HG02973 (cell line): ENCODE measurements around the gene ITPR3.

Experiments used
- ATAC-seq: cut with Tn5 transposase; IDR thresholded peaks from one replicate; pipeline ENCODE4 v1.9.1; 2021; ENCODE audit warnings: moderate library complexity; ENCODE audit not compliant: unreplicated experiment

ITPR3 gene

DNA sequence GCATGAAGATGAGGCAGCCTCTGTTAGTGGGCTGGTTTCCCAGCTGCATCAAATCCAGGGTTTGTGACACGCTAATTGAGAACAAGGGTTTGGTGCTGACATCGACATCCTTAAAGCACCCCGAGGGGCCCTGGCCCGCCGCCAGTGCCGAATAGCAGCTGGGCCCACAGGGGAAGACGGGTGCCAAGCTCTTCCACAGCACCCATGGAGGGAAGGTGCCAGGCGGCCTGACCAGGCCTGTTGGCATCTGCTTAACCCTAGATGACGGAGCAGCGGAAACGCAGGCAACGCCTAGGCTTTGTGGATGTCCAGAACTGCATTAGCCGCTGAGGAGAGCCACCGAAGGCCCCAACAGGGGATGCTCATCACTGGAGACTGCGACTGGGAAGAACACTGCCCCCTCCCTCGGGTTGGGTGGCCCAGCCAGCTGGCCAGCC lies 74.3 kb downstream of the ITPR3 start:
- ATAC-seq: no peak

DNA sequence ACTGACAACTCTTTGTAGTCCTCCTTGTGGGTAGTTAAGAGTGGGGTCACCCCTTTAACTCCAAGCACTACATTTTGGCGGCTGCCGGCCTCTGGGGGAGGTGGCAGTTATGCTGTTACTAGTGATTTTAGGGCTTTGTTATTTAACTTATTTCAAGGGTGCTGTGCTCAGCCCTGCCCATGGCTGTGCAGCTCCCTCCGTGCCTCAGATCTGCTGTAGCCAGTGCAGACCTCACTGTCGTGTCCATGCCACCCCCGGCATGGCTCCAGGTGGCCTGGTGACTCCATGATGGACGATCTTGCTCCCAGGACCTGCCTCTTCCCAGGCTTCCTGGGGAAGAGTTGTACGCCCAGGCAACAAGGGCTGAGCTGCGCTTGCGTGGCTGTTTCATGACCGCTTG lies 75.0 kb downstream of the ITPR3 start:
- no peak for ATAC-seq

DNA sequence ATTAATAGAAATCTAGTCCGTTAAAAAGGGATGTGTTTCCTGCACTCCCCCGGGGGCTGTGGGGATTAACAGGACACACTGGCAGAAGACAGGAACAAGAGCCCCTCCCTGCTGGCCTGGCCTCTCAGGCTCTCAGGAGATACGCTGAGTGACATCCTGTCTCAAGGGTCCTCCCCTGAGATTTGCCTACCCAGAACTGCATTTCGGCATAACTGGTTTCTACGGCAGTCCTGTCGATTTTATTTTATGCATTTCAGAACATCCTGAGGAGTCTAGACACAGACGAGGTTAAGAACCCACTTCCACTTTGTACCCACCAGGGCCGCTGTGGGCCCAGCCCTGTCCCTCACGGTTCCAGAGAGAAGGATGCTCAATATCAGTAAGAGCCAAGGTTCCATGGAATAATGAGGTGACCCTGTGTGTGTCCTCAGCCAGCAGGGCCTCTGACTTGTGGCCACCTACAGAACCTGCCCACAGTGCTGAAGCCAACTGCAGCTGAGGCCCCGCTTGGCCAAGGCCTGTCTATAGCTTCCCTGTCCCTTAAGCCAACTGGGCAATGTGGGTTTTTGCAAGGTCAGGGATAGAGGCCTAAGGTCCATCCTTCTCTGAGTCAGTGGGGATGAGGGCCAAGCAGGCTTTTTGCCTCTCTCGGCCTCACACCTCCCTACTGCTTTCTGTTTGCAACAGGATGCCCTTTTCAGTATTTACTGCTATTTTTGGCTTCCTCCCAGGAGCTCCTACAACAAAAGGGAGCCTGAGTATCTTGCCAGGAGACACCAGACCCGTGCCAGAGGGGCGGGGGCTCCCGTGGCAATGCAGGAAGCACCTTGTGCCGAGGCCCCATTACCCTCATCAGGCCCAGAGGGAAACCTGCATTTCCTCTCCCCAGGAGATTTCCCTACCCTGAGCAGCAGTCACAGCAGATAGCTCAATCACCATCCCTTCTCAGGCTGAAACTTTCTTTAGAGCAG lies 75.7 kb downstream of the ITPR3 start:
- no peak for ATAC-seq

DNA sequence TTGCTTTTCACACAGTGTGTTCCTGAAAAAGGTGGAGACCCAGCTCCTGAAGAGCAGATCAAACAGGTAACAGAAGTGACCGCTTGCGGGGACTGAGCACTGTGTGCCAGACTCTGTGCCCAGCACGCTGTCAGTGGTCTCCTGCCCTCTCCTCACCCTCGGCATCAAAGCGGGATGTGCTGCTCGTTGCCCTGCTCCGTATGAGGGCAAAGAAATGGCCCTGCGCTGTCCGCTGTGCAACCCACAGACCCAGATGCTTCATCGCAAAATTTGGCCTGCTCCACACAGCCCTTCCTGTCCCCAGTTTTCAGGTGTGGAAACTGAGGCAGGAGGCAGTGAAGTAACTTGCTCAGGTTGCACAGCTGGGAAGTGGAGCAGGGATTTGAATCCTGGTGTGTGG lies 76.7 kb downstream of the ITPR3 start:
- no peak for ATAC-seq

DNA sequence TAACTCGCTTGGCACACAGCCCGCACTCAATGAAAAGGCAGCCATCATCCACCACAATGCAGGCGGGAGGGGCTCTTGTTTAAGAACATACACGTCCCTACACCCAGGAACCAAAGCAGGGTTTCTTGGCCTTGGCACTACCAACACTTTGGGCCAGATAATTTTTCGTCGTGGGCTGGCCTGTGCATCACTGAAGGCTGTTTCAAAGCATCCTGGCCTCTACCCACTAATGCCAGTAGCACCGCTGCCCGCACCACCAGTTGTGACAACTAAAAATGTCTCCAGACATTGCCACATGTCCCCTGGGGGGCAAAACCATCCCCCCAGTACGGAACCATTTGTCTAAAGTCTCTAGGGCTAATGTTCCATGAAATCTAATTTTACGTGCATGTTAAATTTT lies 77.4 kb downstream of the ITPR3 start:
- no peak for ATAC-seq

DNA sequence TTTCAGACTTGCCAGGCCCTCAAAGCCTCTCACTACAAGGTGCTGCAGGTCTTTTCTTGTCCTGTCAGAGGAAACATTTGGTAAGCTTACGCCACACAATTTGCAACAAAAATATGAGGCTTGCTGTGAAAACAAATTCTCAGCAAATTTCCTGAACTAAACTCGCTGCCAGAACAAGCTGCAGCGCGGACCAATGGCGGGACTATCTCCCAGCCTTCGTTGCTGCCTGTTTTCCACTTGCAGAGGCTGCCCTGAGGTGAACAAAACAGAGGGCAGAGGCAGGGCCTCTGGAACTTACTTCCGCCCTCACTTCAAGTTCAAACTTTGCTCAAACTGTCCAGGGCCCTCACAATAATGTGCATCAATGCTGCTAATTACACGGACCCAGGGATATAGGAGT lies 78.0 kb downstream of the ITPR3 start:
- ATAC-seq: no peak

DNA sequence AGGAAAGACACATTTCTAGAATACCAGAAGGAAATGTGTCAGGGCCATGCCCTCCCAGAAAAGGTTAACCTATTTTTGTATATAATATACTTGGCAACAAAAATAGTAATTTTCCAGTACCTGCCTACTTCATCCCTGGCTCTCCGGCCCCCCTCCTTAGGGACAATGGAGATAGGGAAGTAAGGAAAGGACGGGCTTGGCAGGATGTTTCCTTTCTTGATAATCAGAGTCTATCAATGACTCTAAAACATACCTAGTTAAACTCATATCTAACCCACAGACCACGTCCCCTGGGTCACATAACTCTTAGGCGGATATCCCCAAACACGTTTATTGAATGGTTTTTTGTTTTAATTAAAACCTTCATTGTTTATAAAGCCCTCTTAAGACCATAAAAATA lies 78.6 kb downstream of the ITPR3 start:
- ATAC-seq: no peak

DNA sequence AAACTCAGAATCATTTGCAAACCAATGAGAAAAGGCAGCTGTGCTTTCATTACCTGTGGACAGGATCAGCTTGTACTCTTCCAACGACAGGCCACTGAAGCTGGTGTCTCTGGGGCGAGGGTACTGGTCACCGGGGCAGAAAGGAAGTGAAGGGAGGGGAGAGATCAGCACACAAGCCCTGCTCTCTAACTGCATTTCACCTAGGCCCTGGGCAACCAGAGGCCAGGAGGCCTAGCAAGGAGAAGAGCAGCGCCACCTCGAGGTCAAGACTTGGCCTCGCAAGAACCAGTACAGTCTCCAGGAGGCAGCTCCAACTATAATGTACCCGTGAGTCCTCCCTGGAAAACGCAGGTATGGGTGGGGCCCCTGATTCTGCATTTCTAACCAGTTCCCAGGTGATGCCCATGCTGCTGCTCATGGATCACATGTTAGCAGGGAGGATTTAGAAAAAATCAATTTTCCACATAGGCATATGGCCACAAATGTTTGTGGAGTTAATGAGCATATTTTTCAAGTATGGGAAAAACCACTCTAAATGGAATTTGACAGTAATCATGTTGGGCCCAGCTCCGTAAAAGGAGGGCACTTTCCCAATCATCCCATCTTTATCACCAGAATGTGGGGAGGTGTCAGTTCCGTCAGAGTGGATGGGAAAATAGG lies 79.4 kb downstream of the ITPR3 start:
- no peak for ATAC-seq

DNA sequence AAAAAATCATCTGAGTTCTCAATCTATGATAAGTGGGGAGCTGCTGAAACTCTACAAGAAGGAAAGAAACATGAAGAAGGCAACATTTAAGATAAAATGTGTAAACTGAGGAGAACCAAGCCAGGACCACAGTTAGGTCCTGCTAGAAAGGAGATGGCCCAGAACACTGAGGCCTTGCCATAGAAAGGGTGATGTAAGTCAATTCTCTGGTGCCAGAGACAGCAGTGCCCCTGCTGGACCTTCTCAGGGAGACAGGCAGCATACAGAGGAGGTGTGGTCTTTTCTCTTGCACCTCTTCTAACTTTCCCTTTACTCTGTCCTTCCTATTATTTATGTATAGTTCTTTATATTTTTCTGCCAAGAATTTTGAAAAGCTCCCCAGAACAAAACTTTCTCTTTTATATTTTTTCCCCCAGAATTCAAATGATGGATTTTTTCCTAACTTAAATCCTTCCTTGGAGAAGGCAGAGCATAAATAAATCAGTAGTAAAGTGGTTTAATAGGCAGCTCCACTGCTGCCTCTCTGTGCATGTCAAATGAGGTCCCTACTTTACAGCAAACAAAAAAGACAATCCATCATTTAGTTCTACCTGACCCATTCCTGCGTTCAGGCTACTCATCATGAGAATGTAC lies 81.3 kb downstream of the ITPR3 start:
- ATAC-seq: no peak

DNA sequence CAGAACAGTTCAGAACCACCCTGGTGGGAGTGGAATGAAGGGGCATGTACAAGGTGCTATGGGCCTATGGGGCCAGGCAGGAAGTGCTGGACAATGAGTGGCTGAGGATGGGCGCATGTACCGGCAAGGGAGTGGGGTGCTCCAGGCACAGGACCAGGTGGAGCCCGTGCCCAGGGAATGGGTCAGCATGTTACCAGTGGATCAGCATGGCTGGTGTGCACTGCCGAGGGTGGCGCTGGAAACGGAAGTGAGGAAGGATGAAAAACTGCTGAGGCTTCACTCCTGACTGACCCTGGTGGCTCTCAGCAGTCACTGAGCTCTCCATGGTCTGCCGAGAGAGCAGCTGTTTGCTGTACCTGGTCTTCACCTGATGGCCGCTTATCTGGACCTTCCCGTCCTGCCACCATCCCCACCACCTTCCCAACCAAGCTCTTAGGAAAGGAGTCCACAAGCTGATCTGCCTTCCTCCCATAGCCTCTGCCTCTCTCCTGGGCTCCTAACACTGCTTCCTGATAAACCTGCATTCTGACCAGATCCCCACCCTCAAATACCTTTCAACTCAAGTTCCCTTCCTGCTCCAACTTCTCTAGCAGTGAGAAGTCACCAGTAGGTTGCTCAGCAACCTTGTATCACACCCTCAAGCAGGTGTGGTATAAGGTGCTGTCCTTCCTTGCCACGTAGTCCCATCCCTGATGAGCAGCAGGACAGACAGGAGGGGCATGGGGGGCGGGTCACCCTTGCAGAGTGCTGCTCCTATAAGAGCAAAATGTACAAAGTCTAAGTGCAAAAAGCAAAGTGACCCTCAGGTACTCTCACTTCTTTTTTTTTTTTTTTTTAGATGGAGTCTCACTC lies 83.3 kb downstream of the ITPR3 start:
- no peak for ATAC-seq

DNA sequence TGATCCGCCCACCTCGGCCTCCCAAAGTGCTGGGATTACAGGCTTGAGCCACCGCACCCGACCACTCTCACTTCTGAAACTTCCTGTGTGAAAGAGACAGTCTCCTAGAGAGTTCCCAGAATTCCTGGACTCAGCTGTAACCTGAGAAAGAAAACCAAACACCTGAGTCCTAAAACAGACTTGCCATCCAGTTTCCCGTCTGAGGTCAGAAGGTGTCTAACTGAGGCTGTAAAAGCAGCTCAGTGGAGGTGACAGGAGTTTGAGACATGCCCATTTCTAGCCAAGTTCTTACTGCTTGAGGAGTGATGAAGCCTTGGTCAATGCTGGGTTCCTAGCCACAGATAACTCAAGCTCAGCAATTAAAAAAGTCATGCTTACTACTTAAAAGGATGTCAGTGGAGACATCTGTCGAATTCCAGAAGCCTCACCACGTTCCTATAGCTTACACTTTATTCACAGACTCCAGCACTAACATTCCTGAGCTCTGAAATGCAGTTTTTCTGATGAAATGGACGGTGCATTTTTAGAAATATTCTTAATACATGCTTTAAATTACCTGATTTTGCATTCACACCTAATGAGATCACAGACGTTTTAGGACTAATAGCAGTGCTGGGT lies 84.3 kb downstream of the ITPR3 start:
- no peak for ATAC-seq

DNA sequence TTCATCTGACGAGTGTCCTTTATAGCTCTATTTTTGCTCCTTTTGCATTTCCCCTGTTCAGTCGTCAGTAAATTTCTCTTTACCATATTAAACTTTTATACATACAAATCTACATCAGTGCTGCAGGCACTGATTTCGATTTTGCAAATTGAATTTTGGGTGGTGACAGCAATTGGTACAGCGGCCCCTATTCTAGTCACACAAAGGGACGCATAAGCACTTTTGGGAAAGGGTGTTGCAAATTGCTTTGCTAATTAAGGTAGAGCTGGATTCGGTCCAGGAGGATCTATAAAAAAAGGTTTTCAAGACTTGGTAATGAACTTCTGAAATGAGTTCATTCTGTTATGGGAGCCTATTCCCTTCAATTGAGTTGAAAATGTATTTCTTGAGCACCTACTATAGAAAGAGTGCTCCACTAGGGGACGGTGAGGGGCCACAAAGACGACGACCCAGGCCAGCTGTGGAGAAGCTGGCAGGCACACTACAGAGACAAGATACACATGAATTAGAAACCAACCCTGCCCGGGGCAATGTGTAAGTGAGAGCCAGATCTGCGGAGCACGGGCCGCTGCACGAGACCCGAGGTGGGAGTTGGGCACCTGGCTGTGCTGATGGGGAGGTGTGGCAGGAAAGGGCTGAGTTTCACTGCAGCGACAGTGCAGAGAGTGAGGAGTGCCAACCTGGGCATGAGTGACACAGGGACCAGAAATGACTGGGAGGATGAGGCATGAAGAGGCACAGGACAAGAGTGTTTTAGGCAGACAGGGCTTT lies 85.0 kb downstream of the ITPR3 start:
- ATAC-seq: no peak

DNA sequence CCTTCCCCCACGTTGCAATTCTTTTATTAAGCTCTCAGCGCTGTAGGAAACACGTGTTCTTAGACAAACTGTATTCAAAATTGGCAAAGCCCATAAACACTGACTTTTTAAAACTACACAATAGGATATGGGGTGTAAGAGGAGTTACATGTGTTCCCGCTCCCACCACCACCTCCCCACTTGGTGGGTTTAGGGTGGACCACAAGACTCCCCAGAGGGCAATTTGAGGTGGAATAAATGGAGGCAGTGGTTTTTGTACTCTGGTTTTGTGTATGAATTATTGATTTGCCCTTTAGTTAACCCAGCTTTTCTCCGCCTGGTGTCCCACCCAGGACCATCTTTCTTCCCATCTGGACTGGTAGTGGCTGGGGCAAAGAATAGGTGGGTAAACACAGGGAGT lies 86.6 kb downstream of the ITPR3 start:
- ATAC-seq: no peak

DNA sequence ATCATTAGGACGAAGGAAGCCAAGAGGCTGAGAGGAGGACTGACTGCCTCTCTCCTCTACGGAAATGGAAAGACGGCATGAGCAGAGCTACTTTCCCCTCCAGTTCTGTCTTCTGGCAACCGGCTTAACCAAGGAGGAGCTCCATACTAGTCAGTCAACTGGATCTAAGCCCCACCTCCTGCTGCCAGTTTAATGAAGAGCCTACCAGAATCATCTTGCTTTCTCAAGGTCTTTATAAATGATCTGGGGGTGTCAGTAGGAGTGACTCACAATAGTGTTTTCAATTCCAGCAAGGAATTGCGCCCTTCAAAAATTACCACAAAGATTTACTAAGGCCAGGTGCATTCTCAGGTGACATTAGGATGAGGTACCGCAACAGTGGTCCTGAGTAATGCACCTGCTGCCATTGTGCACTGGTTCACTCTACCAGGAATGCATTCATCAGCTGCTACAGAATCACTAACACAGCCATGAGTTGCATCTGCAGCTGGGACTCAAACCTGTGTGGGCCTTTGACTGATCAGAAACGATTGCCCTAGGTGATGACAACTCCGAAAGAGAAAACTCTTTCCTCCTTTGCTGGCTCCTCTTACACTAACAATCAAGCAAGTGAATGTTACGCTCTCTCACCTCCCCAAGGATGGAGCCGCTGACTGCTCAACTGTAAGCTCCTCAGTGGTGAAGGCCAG lies 87.5 kb downstream of the ITPR3 start:
- no peak for ATAC-seq

DNA sequence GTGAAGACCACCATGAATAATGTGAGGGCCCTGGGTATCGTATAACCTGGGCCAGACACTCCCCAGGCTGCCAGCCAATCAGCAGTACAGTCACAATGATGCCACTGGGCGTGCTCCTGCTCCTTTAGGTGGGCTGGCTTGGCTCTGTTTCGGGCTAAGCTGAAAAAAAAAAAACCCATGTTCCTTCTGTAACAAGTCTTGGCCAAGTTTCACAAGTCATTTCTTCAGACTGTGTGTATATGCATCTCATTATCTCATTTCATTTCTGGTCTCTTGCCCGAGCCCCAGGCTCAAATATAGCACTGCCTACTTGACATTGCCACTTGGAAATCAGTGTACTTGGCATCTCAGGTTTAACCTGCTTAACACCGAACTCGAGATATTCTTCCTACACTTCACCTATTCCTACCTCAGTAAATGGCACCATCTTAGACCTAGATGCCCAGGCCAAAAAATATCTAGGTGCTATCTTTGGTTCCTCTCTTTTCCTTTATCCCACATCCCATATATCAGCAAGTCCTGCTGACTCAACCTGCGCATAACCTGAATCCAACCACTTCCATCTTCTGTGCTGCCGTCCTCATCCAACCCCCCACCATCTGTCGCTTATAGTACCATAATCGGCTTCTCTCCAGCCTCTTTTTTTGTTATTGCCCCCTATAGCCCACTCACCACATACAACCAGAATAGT lies 88.6 kb downstream of the ITPR3 start:
- no peak for ATAC-seq

DNA sequence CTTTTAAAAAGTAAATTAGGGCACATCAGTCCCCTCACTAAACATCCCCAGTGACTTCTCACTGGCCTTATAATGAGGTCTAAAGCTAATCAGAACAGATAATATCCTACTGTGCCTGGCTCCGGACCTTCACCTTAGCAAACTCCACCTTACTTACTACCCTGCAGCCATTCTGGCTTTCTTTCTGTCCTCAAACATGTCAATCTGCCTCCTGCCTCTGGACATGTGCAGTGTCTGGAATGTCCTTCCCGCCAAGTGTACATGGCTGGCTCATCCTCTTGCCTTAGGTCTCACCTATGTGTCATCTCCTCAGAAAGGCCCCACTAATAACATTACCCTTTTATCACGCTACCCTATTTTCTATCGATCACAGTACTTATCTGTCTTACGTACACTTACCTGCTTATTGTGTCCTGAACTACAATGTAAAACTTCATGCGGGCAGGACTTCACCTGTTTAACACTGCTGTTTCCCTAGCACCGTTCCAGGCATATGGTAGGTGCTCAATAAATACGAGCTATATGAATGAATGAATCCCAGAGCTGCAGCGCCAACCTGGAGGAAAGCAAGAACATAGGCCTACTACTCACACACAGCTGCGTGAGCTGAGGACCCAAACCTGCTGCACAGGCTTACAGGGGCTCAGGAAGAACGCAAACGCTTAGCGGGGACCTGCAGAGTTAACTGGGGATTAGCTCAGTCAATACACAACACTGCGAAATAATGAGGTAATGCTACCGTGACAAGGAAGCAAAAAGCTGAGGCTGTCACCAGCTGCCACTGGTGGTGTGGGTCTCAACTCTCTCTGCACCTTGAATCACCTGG lies 89.4 kb downstream of the ITPR3 start:
- no peak for ATAC-seq
